ENCODE results near the gene SCUBE3. TPM values are rescaled to one million over a fixed set of nuclear protein-coding genes. Genes with fewer than 3 reads are reported as not detected.

Gene SCUBE3
- total and polyA plus RNA-seq, 2 of the 8 experiments (the other 6 are each of a cell fraction or from before 2014, with no cell fraction given) = 0.80 to 1.0 TPM

DNA sequence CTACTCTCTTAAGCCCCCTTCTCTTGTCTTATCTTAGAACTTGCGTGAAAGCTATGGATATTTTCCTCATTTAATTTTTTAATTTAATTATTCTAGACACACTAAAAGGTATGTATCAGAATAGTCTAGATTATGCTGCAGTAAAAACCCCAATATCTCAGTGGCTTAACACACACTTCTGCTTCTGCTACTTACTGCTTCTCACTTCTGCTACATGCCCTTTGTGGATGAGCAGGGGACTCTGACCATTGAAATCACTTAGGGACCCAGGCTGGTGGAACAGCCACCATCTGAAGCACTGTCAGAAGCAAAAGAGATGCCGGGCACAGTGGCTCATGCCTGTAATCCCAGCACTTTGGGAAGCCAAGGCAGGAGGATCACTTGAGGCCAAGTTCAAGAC is 27.2 kb upstream of the SCUBE3 start:
- H2AFZ ChIP-seq (ENCODE audit: low read length) = no peak overlapping the region
- H4K20me1 ChIP-seq (replicated peaks in 1 of 2; ENCODE audit: control insufficient read depth in 1 of 2, insufficient read depth in 2 of 2, low read length in 2 of 2) = no peaks in the 10 kb centered on the region
- TF ChIP-seq CHD2 (IDR thresholded peaks at IDR 0.05; ENCODE audit: low read length) (no peak), SP2 (IDR thresholded peaks at IDR 0.05; ENCODE audit: low read length) (no peak), USF2 (IDR thresholded peaks at IDR 0.05; ENCODE audit: low read length) (no peak), TAF7 (optimal IDR thresholded peaks at IDR 0.05; ENCODE audit: borderline replicate concordance, low read depth, low read length) (no peak)
- no peak overlapping the region for H3K18ac ChIP-seq (ENCODE audit: extremely low read depth, low read length)
- H3K79me2 ChIP-seq (ENCODE audit: control insufficient read depth in 1 of 2, insufficient read depth in 2 of 2, low read length in 2 of 2) = no peaks in the 10 kb centered on the region
- H2BK20ac ChIP-seq (ENCODE audit: low read length) = no peak overlapping the region
- no peak overlapping the region for H2AK5ac ChIP-seq (ENCODE audit: low read depth, low read length)
- CTCF ChIA-PET (ENCODE audit: partially characterized antibody) = interaction anchor here (0.6 to 2.6 kb wide), 12 partner anchors 15 to 457 kb away, joined by 3 to 20 read pairs (median 4); partner anchors contain the start of gene TCP11
- peaks cover 0 to 5% (median 4%) of the 10 kb centered on the region in 4 experiments; a peak in 5 of 7 replicates for H3K4me1 ChIP-seq (replicated peaks in 1 of 4; ENCODE audit: control insufficient read depth in 3 of 4, insufficient read depth in 4 of 4, low read length in 3 of 4)
- no peak overlapping the region for H2BK5ac ChIP-seq (ENCODE audit: low read depth, low read length)
- H3K36me3 ChIP-seq (ENCODE audit: control insufficient read depth in 2 of 4, insufficient read depth in 4 of 4, low read length in 3 of 4) = no peaks in the 10 kb centered on the region
- no peak overlapping the region for H2BK12ac ChIP-seq (ENCODE audit: low read depth, low read length)
- POLR2A ChIA-PET (ENCODE audit: partially characterized antibody) = no interaction called here
- H3K79me1 ChIP-seq (ENCODE audit: low read depth, low read length) = no peaks in the 10 kb centered on the region
- WGBS, 2 experiments (ENCODE audit: extremely low coverage in 1 of 2, insufficient coverage in 1 of 2, insufficient read length in 1 of 2, insufficient replicate concordance in 2 of 2, low coverage in 1 of 2, low lambda C conversion rate in 2 of 2, missing lambda C conversion rate in 1 of 2) = 92% methylated on average over 2 of the region's 2 CpGs; no CpG with 5 or more reads in 1 of the 2 experiments
- no peaks in the 10 kb centered on the region; the same call in 1 of the 2 replicates for H3K23me2 ChIP-seq (ENCODE audit: low read depth, low read length)
- no peak overlapping the region for H2BK120ac ChIP-seq (replicated peaks; ENCODE audit: low read depth, low read length)
- H3K4me3 ChIP-seq (ENCODE audit: extremely low read depth in 1 of 4, insufficient read depth in 2 of 4, low read depth in 3 of 4, low read length in 4 of 4) = no peak overlapping the region
- no peak overlapping the region for H3K14ac ChIP-seq (ENCODE audit: insufficient read length)
- no peaks in the 10 kb centered on the region for H3K9me3 ChIP-seq (ENCODE audit: insufficient read depth in 2 of 2, low read depth in 1 of 2, low read length in 1 of 2)
- DNase-seq (ENCODE audit: low read depth in 1 of 2, low spot score in 2 of 2) (no peak), FAIRE-seq (no peak)
- H3K56ac ChIP-seq (replicated peaks; ENCODE audit: insufficient read length, low read depth, low read length) = no peak overlapping the region
- H3K23ac ChIP-seq (ENCODE audit: insufficient read length) = no peak overlapping the region
- H2BK15ac ChIP-seq (ENCODE audit: low read length) = no peak overlapping the region
- H3K9ac ChIP-seq (replicated peaks in 1 of 4; ENCODE audit: extremely low read depth in 1 of 4, low read depth in 3 of 4, low read length in 3 of 4) = no peak overlapping the region
- no peak overlapping the region for H4K8ac ChIP-seq (ENCODE audit: extremely low read depth, insufficient read depth, low read length)
- no peak overlapping the region for H4K91ac ChIP-seq (replicated peaks; ENCODE audit: insufficient read length, low read length)
- H3K27ac ChIP-seq (ENCODE audit: low read depth, low read length) = no peak overlapping the region
- H3K27me3 ChIP-seq (replicated peaks in 1 of 4; ENCODE audit: control insufficient read depth in 3 of 4, extremely low read depth in 1 of 4, insufficient read depth in 3 of 4, low read length in 3 of 4) = peaks cover 0 to 12% (median 4%) of the 10 kb centered on the region in 4 experiments; a peak in 4 of 7 replicates
- no peak overlapping the region for H3K4ac ChIP-seq (replicated peaks; ENCODE audit: insufficient read length, low read depth, low read length)
- no peak overlapping the region for H3K4me2 ChIP-seq (ENCODE audit: insufficient read depth in 1 of 2, low read depth in 2 of 2, low read length in 2 of 2)
- H4K5ac ChIP-seq (ENCODE audit: insufficient read length, low read depth, low read length) = no peak overlapping the region

Data from H1 (cell line).